HG03060 (cell line): ENCODE results near the gene TMEM127.
"Not testable (repeated sequence)": the region's sequence is repeated elsewhere in the genome, so short reads cannot be mapped to it uniquely, and the experiment has no call there.

Experiments
- ATAC-seq: cut with Tn5 transposase; IDR thresholded peaks from one replicate; pipeline ENCODE4 v1.9.1; 2021; ENCODE audit warnings: low read depth, moderate number of reproducible peaks; ENCODE audit not compliant: unreplicated experiment

The TMEM127 gene, protein sequence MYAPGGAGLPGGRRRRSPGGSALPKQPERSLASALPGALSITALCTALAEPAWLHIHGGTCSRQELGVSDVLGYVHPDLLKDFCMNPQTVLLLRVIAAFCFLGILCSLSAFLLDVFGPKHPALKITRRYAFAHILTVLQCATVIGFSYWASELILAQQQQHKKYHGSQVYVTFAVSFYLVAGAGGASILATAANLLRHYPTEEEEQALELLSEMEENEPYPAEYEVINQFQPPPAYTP

DNA sequence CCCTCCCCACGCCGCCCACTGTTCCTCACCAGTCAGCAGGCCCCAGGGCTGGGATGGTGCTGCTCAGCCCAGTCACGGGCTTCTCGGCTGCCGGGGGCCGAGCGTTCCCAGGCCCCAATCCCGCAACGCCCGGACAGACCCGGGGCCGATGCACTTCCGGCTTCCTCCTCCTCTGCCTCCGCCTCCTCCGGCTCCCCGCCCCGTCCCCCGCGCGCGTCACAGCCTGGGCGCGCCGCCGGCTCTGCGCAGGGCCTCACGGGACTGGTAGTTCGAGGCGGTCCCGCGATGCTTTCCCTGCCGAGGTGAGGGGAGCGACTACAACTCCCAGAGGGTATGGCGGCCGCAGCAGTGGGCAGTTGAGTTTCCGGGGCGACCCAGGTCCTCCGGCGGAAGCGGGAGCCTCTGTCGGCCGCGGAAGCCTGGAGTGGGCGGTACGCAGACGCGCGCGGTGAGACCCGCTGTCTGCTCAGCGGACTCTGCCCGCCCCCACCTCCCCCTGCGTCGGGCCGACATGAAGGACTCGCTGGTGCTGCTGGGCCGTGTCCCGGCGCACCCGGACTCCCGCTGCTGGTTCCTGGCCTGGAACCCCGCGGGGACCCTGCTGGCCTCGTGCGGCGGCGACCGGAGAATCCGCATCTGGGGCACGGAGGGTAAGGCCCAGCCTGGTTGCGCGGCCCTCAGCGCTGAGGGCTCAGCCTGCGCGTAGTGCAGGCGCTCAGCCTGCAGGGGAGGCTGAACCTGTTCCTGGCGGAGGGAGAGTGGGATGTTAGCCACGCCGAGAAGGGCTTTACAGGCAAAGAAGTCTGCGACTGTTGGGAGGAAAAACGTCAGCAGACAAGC, at the start of gene TMEM127, which contains the start of gene CIAO1:
TMEM127 (minus strand) TSS at position 158 of the 840 bp plus-strand sequence. CDS start 616 bp downstream, outside the sequence.
CIAO1 (plus strand) TSS at position 386 of the 840 bp plus-strand sequence; CDS start at position 512, 126 bp downstream.
- peak; percentile 77 for ATAC-seq

DNA sequence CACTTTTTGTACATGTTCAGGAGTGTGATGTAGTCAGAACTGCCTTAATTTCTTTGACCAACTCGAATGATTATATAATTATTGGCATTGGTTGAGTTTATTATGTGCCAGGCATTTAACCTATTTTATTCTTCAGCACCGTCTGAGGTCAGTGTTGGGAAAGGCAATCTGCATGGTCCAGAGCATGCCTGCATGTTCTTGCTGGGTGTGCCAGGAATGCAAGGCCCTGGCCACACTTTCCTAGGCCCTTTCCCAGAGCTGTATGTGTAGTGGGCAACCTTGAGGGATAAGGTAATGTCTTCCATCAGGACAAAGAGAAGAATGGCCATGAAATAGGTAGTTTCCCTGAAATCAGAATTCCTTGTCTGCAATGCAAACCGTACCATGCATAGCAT, 49.2 kb upstream of the TMEM127 start:
- no peak for ATAC-seq

GRCh38 chr2:96308248-96308647, 42.5 kb upstream of the TMEM127 start:
- ATAC-seq: no peak

DNA sequence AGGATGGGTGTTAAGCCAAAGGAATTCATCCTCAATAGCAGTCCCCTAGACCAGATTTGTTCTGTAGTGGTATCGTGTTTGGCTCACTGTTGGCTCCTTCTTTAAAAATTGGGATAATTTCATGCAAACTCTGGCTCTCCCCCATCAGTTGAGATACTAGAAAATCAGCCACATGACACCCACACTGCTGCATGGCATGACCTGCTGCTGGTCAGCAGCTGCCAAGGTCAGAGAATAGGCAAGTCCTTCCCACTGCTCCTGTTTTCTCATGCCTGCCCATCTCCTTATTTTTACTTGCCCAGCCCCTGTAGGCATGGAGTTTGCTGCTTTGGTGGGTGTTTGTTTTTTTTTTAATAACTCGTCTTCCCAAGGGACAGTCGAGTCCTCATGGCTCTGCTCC, 40.6 kb upstream of the TMEM127 start:
- no peak for ATAC-seq

- ATAC-seq: no peak
These were observed 40.1 kb upstream of the TMEM127 start for GRCh38 chr2:96305979-96306308.

DNA sequence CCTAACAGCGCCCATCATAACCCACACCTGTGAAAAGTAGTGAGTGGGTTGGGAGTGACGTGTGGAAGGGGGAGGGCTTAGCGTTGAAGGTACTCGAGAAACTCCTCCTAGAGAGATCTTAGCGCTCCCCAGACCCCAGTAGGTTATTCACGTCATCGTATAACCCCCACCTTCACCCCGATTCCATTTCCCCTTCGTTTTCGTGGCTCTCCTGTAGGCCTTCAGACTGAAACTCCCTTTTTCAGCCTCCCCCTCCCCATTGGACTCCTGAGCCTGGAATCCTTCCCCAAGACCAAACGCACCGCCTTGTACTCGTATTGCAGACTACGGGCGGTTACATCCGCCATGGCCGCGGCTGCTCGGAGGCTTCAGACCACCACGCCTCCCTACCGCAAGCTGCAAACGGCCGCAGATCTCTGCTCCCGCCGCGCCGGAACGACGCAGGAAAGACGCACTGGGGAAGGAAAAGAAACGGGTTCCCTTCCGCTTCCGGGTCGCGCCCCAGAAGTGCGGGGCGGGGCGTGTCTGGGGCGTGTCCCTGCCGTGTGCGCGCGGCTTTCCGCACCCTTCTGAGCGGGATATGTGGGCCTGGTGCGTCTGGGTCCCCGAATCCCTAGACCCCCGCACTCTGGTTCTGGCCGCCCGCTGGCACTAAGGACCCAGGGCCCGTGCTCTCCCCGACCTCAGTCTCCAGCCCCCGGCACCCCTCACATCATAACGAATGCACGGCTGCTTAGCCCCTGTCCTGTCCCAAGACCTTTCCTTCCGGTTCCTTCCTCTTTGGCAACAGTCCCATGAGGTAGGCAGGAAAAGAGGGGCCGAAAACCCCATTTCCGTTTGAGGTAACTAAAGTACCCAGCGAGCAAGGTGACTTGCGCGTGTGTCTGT, 39.5 kb upstream of the TMEM127 start, which contains the start of gene SNRNP200:
SNRNP200 (minus strand) TSS at position 456 of the 888 bp plus-strand sequence; CDS start at position 347, 109 bp downstream.
- no peak for ATAC-seq

DNA sequence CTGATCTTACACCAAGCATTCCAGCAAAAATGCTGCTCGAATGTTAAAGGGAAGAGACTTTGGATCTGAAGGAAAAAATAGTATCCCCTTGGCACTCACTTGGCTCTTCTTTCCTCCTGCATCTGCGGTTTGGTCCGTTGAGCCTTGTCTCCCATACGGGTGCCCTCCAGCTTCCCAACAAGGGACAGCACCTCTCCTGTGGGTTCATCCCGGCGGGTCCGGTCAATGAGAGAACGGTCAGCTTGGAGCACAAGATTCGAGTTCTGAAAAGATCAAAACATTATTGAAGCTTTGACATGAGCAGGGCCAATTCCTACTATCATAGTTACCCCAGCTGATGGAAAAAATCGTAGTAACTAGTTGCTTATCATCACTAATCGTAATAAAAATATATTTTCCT, 38.8 kb upstream of the TMEM127 start:
- ATAC-seq: no peak

DNA sequence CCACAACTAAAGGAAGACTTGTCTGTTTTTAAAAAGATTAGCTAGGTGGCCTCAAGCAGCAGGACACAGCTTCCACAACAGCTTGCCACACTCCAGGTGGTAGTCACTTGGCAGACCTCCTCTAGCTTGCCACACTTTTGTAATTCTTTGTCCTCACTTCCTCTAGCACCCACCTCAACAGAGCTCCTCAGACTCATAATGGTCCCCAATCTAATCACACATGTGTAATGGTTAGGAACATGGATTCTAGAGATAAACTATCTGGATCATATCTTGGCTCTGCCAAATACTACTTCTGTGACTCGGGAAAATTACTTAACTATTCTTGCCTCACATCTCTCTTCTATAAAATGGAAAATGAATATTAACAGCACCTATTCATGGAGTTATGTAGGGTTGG, 36.1 kb upstream of the TMEM127 start:
- ATAC-seq: no peak

- ATAC-seq: no peak
These were observed 31.1 kb upstream of the TMEM127 start for GRCh38 chr2:96296925-96297324.

DNA sequence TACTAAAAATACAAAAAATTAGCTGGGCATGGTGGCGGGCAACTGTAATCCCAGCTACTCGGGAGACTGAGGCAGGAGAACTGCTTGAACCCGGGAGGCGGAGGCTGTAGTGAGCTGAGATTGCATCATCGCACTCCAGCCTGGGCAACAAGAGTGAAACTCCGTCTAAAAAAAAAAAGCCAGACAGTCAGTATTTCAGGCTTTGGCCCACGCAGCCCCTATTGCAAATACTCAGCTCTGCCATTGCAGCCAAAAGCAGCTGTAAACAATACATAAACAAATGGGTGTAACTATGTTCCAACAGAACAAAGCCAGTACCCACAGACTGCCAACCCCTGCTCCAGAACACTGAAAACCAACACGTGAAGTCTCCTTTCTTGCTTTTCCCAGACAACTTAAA, 28.5 kb upstream of the TMEM127 start:
- not testable (repeated sequence) for ATAC-seq

GRCh38 chr2:96291751-96292150, 26.0 kb upstream of the TMEM127 start:
- ATAC-seq: no peak

DNA sequence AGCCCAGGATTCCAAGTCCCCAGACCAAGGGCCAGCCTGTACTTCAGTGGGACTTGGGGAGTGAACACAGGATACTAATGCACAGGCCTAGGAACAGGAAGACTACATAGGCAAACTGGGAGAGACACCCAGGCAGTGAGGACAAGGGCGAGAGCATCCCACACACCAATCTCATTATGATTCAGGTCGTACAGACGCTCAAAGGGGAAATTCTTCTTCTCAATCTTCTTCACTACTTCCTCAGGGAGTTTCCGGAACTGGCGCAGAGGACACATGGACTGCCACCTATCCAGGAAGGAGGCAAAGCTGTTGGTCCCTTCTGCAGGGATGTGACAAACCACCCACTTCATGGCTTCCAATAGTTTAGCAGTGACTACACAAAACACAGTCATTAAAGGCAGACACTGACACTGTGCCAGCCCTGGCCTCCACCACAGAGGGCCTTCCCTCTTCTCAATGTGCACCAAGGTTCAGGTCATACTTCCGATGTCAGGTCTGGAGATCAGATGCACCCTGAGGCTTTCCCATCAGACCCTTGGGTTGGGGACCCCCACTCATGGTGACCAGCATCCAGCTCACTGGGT, 21.6 kb upstream of the TMEM127 start:
- no peak for ATAC-seq

DNA sequence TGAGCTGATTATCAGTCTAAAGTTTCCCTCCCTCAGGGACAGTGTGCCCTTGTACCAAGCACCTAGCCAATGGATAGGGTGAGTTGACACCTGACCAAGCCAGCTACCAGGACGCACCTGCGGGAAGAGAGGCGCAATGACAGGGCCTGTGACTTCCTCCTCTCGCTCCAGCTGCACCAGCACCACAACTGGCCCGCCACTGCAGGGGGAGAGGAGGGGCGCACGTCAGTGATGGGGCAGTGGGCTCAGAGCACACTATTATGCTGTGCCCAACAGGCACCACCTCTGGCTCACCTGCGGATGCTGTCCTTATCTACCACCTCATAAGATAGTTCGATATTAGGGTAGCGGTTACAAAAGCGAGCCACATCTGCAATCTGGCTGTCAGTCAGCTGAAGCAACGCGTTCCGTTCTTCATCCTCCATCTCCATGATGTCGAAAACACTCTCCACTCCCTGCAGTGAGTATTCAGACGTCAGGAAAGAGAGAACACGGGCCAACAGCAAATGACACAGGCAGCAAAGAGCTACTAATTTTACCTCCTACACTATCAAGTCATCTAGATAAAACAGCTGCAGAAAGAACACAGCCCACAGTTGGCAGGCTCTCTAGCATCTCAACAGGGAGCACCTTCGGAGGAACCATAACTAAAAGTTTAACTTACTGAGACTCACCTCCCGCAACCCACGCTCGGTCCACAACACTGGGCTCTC, 11.1 kb upstream of the TMEM127 start:
- no peak for ATAC-seq

DNA sequence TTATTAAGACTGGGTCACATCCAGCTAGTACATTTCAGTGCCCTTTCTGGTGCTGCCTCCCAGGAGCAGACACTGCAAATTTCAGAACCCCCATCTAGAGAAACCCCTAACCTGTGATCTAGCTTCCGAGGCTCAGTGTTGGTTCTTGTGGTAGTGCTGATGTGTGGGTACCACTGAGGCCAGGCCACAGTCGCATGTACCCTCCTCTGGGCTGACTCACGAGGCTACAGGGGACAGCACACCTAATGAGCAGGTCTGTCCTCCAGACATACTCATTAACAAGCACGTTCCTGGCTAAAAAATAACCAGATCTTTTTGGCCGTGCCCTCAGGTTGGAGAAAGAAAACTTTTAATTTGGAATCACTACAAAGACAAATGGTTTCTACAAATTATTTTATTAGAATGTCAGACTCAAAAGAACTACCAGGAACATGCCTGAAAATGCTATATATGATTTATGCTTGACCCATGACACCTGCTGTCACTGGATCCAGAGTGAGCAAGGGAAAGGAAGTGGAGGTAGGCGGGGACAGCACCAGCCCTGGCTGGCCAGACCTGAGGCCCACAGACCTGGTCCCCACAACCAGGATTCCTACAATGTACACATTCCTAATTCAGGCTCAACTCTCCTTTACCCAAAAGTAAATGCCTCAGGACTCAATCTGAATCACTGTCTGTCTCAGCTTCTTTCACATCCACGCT, 8.7 kb upstream of the TMEM127 start:
- no peak for ATAC-seq

GRCh38 chr2:96273763-96274162, 8.0 kb upstream of the TMEM127 start:
- ATAC-seq: no peak

GRCh38 chr2:96271995-96272394, 6.2 kb upstream of the TMEM127 start:
- no peak for ATAC-seq

DNA sequence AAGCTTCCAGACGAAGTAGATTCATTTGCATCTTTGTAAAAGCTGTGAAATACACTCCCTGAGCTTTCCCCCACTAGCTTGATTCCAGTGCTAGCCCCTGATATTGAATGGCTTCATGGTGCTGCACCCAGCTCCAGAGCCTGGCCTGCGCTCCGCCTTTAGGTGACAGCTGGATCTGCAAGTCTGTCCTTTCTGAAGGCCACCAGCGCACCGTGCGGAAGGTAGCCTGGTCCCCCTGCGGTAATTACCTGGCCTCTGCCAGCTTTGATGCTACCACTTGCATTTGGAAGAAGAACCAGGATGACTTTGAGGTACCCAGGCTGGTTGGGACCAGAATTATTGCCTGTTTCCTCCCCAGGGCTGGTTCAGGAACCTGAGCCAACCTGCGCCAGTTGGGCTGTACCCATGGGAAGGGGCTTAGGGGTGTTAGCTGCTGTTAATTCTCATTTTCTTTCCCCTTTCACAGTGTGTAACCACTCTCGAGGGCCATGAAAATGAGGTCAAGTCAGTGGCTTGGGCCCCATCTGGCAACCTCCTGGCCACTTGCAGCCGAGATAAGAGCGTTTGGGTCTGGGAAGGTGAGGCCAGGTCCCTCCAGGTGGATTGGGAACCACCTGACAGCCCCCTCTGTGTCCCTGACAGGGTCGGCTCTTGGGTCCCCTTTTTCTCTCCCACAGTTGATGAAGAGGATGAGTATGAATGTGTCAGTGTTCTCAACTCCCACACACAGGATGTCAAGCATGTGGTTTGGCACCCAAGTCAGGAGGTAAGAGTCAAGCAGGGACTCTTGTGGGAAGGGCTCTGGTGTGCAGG, 1.6 kb upstream of the TMEM127 start:
- no peak for ATAC-seq

- ATAC-seq: peak; percentile 3
These were observed 403 bp downstream of the TMEM127 start for GRCh38 chr2:96265349-96265839.
